ENCODE data around the gene GPNMB.

The GPNMB gene

DNA sequence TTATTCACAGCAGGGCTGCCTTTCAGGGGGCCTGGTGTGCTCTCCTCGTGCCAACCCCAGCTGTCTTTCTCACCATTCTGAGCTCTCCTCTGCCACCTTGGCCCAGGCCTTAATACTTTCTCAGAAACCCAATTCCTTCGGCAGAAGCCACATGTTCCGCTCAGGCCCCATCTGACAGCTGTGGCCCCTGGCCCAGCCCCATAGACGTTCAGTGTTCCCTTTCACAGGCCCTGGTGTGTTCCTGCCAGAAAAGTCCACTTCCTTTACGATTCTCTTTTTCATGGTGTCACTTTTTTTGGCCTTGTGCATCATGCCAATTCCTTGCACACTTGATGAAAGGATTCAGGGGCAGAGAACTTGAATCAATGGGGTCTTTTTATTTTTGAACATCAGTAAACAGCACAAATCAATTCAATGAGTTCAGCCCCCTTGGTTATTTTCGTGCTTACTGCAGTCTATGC is 15.9 kb upstream of the GPNMB start:
- DNase-seq, result peak; percentile 47 to 87

DNA sequence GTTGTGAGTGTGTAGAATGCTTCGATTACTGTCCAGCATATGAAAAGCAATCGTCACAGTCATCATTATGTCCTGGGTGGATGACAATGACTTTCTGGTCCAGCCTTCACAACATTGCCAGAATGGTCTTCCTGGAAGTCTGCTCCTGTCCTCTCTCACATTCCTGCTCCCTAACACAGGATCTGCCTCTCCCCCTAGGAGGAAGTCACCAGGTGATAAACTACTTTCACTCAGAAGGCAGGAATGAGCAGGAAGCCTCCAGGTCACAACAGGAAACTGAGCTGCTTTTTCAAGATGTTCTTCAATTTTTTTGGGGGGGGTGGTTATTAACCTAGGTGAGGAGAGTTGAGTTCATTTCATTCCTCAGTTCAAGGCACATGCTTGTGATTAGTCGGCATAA is 13.6 kb upstream of the GPNMB start:
- DNase-seq, result no peak

- DNase-seq, result no peak
These were observed 11.8 kb upstream of the GPNMB start for GRCh38 chr7:23234569-23235296.

DNA sequence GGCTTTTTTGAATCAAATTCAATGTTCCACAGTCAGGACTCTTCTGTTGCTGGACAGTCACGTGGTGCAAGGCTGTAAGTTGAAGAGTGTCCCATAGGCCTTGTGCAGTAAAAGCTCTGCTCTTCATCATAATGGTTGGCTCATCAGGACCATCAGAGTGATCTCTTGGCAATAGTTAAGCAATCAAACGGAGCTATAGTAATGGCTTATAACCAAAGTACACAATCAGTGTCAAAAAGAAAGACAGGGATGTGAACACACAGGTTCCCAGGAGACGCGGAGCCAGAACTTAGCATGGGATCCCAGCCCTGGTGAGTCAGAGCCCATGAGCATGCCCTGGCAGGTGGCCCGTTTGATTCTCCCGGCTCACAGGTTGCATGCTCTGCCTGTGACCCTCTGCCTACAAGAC is 10.8 kb upstream of the GPNMB start:
- DNase-seq, result no peak

- no peak for DNase-seq
These were observed 9.6 kb upstream of the GPNMB start for GRCh38 chr7:23237000-23237399.

GRCh38 chr7:23238983-23239652 is 7.5 kb upstream of the GPNMB start:
- no peak for DNase-seq

- DNase-seq, result no peak
These were observed 6.9 kb upstream of the GPNMB start for GRCh38 chr7:23239698-23240097.

DNA sequence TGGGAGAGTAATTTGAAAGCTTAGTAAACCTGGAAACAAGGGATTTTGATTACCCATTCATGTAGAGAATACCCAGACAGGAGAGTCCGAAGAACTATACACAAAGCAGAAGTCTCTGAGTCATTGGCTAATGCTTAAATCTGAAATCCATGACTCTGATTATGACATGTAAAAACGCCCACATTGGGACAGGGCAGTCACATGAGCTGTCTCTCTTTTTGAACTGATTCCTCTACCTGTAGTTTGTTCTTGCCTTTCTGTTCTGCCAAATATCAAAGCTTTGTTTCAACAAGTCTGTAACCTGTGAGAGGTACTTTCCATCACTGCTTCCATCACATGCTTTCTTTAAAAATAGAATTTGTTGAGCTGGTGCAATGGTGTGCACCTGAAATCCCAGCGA is 4.3 kb upstream of the GPNMB start:
- no peak for DNase-seq

DNA sequence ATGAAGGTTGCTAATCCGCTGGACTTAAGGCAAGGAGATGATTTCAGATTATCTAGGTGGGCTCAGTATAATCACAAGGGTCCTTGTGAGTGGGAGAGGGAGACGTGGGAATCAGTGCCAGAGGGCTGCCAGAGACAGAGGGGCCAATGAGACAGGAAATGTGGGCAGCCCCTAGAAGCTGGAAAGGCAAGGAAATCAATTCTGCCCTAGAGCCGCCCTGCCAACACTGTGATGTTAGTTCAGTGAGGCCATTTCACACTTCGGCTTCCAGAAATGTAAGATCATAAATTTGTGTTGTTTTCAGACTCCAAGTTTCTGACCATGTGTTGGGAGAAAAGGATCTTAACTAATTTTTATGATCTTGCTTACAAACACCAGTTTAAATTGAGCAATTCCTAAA is 3.6 kb upstream of the GPNMB start:
- no peak for DNase-seq

DNA sequence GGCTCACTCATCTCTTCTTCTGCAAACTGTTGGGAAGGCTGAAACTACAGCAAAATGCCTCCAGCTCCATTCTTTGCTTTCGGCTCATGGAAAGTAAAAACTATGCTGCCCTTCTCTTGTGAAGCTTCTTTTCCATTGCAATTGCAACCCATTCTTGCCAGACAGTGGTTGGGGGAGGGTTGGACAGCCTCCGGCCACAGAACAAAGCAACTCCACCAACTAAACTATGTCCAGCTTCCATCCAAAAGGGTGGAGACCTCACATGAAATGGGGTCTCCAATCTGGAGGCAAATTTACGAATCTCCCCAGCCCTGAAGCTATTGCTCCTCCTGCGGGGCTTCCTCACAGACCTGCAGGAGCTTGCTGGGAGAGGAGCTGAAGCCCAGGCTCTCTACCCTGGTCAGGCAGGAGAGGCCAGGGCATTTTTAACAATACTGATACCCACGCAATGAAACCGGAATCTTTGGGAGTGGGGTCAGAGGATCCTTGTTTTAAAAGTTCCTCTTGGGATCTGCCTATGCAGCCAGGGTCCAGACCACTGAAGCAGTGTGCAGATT is 549 bp downstream of the GPNMB start:
- no peak for DNase-seq

DNA sequence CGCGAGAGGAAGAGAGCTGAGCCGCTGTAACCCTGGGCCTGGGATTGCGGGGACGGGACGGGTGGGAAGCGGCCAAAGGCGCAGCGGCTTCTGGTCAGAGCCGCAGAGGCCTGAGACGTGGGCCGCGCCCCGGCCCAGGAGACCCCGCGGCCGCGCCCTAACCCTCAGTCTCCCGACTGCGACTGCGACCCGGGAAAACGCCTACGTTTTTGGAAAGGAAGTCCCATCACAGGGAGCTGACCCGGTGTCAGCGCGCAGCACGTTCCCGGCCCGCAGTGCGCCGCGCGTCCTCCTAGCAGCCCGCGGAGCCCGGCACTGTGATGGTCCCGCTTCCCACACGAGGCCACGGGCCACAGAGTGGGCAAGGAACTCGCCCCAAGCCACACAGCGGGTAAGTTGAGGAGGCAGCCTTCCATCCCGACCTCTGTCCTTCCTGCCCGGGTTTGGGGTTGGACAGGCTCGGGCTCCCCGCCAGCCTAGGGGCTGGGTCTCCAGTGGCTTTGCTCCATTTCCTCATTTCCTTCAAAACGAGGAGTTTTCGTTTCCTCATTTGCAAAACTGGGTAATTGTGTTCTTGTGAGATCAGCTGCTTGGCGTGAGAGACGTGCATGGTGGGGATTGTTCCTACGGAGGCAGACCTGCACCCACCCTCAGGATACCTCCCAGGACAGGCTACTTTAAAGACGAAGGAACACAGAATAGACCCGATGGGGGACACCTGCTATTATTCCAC is 1.2 kb downstream of the GPNMB start:
- DNase-seq, result peak in 1 of 2 donors; percentile 31

DNA sequence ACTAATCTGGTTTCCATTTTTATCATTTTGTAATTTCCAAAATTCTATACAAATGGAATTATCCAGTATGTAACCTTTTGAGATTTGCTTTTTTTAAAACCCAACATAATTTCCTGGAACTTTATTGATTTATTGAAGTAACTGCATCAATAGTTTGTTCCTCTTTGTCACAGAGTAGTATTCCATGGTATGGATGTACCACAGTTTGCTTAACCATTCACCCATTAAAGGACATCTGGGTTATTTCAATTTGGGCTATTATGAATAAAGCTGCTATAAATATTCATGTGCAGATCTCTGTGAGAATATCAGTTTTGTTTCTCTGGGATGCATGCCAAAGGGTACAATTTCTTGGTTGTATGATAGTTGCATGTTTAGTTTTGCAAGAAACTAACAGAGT is 2.9 kb downstream of the GPNMB start:
- DNase-seq, result no peak

GRCh38 chr7:23254051-23254681 is 7.6 kb downstream of the GPNMB start:
- no peak for DNase-seq

- DNase-seq, result no peak
These were observed 10.2 kb downstream of the GPNMB start for GRCh38 chr7:23256731-23257130.

- no peak for DNase-seq
These were observed 13.8 kb downstream of the GPNMB start for GRCh38 chr7:23260371-23260770.

DNA sequence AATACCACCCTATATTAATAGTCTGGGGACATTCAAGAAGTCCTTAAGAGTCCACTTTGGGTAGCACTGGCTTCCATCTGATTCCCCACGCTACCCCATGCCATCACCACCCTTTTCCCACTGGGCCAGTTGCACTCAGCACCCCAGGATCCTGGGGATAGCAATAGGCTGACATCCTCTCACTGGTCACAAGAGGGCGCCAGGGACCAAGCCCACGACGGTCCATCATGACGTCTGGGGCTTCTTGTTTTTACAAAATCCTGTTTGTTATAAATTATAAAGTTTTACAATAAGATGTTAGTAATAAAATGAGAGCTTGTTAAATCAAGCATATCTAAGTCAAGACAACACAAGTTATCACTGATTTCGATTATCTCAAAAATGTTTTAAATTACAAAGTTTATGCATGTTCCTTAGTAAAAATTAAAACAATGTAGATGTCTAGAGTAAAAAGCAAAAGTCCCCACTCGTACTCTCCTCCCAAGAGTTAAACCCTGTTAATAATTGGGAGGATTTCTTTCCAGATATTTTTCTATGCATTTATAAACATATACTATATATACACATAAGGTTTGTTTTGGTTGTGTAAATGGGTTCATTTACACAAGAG is 15.4 kb downstream of the GPNMB start:
- DNase-seq, result peak; percentile 20 to 26

DNA sequence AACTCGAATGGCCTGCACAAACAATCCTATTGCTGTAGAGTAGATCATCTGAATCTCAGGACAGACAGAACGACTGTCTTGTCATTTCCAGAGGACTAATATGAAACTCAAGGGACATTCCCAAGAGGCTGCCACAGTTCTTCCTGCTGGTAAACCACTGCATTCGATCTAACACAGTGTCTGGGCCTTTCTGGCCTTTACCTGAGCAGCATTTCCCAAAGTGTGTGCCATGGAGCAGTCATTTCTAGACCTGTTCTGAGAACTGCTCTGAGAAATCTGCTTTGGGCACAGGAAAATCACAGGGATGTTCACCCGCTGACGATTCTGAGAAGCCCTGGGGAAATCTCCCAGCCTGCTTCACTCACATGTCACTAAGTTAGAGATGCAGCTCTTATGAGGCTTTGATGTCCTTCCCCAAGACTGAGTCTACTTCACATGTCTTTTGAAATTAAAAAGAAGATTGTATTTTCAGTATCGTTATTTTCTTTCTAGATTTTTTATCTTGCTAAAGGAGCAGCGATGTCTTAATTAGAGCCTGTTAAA is 18.4 kb downstream of the GPNMB start:
- no peak for DNase-seq

DNA sequence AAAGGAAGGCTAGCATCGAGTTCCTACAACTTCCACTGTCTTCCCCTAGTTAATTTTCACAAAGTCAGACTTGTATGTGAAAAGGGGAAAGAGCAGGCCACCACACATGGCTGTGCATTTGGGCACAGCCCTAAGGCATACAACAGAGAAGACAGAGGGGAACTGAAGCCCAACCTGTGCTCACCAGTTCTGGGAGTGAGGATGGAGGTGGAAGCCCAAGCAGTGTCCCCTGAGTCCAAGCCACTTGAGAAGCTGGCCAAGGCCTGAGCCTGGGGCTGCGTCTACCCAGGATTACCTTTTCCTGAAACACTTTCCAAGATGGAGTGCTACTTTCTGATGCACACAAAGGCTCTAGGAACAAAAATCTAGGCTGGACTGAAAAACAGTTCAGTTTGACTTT is 20.3 kb downstream of the GPNMB start:
- DNase-seq, result no peak

DNA sequence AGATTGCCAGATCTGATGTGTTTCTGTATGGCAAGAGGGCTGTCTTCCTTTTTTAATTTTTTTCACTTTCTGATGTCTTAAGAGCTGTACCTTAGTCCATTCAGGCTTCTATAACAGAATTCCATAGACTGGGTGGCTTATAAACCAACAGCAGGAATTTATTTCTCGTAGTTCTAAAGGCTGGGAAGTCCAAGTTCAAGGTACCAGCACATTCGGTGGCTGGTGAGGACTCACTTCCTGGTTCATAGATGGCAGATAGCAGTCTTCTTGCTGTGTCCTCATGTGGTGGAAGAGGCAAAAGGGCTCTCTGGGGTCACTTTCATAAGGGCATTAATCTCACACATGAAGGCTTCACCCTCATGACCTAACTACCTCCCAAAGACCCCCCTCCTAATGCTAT is 20.8 kb downstream of the GPNMB start:
- no peak for DNase-seq

DNA sequence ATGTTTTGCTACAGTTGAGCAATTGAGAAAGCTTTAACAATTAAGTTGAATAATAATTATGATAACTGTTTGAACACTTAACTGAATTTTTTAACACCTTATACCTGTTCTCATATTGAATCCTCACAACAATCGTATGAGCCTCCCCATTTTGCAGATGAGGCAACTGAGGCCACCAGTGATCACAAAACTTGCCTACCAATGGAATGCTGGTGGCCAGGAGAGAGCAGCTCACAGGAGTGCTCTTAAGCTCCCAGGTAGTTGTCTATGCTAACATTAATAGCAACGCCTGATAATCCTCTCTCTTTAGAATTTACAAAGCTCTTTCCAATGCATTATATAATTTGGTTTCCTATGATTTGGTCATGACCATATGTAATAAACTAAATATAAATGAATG is 21.6 kb downstream of the GPNMB start:
- no peak for DNase-seq

DNA sequence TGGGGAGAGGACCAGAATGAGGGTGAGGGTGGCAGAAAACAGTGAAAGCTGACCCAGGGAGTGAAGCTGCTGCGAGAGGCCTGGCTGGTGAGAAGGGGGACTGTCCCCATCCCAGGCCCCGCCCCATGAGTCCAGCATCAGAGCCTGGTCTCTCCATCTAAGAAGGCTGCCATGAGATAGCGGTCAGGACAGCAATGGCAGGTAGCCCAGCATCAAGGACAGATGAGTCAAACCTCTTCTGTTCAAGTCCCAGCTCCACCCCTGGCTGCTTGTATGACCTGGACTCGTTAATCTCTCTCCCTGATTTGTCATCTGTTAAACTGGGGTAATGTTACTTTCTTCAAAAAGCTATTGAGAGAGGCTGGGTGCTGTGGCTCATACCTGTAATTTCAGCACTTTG is 22.2 kb downstream of the GPNMB start:
- no peak for DNase-seq

DNA sequence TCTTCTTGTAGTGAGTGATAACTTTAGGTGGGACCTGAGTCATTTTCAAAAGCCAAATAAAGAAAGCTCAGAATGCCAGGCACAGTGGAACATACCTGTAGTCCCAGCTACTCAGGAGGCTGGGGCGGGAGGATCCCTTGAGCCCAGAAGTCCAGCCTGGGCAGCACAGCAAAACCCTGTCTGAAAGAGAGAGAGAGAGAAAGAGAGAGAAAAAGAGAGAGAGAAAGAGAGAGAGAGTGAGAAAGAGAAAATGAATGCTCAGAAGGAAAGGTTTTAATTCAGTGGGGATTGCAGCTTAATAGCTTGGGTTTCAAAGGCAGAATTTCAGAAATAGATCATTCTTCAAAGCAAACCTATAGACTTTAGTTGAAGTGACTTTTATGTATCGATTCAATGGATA is 25.7 kb downstream of the GPNMB start:
- DNase-seq, result no peak

Measured in hippocampal formation (tissue), 2 donors.